ENCODE results near the gene NUP214. TPM values are rescaled to one million over a fixed set of nuclear protein-coding genes. Genes with fewer than 3 reads are reported as not detected.

The NUP214 gene
- total RNA-seq, 2 donors from 2014 or later: 29.5 to 31.6 TPM

DNA sequence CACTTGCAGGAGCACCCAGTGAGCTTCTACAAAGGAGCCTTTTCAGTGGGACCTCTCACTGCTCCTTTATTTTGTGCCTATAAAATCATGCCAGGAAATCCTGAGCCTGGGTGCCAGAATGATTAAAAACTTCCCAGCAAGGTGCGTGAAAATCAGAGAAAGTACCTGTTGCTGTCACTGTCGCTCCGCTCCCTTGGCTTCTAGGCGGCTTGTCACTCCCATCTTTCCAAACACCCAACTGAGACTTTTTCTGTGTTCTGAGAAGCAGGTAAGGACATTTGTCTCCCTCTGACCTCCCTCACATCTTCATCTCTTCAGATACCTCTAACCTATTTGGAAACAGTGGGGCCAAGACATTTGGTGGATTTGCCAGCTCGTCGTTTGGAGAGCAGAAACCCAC lies 97.1 kb downstream of the NUP214 start:
- TF ChIP-seq, protein P1, sequence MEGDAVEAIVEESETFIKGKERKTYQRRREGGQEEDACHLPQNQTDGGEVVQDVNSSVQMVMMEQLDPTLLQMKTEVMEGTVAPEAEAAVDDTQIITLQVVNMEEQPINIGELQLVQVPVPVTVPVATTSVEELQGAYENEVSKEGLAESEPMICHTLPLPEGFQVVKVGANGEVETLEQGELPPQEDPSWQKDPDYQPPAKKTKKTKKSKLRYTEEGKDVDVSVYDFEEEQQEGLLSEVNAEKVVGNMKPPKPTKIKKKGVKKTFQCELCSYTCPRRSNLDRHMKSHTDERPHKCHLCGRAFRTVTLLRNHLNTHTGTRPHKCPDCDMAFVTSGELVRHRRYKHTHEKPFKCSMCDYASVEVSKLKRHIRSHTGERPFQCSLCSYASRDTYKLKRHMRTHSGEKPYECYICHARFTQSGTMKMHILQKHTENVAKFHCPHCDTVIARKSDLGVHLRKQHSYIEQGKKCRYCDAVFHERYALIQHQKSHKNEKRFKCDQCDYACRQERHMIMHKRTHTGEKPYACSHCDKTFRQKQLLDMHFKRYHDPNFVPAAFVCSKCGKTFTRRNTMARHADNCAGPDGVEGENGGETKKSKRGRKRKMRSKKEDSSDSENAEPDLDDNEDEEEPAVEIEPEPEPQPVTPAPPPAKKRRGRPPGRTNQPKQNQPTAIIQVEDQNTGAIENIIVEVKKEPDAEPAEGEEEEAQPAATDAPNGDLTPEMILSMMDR (IDR thresholded peaks at IDR 0.05): no peak
- H3K27ac ChIP-seq: no peak overlapping the region
- peaks cover 4% of the 10 kb centered on the region for H3K36me3 ChIP-seq
- H3K4me1 ChIP-seq: peaks cover 0 to 15% of the 10 kb centered on the region in 2 donors
- H3K4me3 ChIP-seq: no peak overlapping the region
- H3K27me3 ChIP-seq: no peaks in the 10 kb centered on the region
- DNase-seq (ENCODE audit: low spot score): no peak
- H3K9me3 ChIP-seq: no peaks in the 10 kb centered on the region

DNA sequence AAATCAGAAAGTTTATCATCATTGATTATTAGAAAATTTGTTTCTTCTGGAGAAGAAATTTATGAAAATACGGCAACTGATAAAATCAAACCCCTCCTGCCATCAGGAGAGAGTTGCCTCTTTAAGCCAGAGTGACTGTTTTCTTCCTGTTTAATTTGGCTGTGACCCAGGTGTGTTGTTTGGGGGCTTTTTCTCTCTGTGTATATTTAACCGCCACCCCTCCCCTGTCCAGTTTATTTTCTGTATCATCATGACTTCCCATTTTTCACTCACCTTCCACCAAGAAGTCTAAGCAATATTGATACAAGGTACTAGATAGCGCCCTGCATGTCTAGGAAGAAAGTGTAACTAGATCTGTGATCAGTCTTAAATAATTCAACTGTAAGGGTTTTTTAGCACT lies 100.8 kb downstream of the NUP214 start:
- Histone ChIP-seq H3K4me3 (no peak overlapping the region), H3K36me3 (peaks cover 10% of the 10 kb centered on the region), H3K4me1 (peaks cover 0 to 15% of the 10 kb centered on the region in 2 donors), H3K27ac (no peak overlapping the region), H3K27me3 (no peaks in the 10 kb centered on the region), H3K9me3 (no peaks in the 10 kb centered on the region)
- TF ChIP-seq, protein P1 (IDR thresholded peaks at IDR 0.05): no peak
- no peak for DNase-seq (ENCODE audit: low spot score)

DNA sequence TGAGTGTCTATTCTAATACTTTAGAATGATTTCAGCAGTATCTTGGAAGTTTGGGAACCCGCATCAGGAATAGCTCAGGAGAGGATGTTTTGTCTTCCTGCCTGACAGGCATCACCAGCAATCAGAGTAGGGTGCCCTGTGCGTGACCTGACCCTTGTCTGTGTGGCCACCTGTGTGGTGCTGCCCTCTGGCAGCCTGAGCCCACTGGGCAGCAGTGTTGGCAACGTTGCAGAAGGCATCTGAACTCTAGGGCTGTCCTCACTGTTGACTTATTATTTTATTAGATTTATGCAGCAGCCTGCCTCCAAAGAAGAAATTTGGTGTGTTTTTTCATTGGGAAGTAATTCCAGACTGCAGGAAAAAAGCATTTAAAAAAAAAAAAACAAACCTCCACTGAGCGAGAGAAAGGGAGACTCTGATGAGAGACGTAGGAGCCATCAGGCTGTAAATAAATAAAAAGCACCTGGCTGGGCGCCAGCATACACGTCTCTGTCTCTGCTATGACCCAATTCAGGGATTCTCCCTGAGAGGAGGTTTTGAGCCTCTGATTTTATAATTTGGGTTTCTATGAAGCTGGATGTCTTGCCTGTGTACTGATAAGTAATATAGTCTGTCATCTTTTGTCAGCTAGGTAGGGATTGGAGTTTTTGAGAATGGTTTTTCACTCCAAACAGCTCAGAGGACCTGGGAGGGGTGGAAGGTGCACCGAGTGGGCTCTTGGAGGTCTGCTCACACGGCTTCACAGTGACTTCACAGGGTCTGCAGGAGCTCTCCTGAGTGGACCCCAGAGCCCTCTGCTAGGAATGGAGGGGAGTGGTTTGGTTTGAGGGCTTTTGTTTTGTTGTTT lies 101.9 kb downstream of the NUP214 start:
- peaks cover 17% of the 10 kb centered on the region for H3K36me3 ChIP-seq
- no peak overlapping the region for H3K27ac ChIP-seq
- TF ChIP-seq, protein P1 (IDR thresholded peaks at IDR 0.05): no peak
- H3K4me3 ChIP-seq: no peak overlapping the region
- peaks cover 0 to 15% of the 10 kb centered on the region in 2 donors for H3K4me1 ChIP-seq
- no peaks in the 10 kb centered on the region for H3K9me3 ChIP-seq
- DNase-seq (ENCODE audit: low spot score): no peak
- H3K27me3 ChIP-seq: no peaks in the 10 kb centered on the region

DNA sequence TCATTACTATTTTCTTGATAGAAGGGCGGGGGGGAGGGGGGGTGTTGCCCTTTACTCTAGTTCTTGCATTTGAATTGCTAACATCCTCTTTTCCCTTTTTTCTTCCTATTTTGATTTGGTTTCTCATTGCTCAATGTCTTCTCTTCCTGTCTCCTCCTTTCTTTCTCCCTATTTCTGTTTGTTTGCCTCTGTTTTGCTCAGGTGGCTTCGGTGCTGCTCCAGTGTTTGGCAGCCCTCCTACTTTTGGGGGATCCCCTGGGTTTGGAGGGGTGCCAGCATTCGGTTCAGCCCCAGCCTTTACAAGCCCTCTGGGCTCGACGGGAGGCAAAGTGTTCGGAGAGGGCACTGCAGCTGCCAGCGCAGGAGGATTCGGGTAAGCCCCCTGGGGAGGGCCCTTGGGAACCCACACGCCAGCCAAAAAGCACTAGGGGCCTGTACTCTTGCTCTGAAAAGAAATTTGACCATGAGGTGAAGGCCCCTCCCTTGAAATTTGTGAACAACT lies 102.6 kb downstream of the NUP214 start:
- Histone ChIP-seq H3K36me3 (peaks cover 17% of the 10 kb centered on the region), H3K27me3 (no peaks in the 10 kb centered on the region), H3K27ac (peak overlapping the region; percentile 11 to 37), H3K9me3 (no peaks in the 10 kb centered on the region), H3K4me3 (peak overlapping the region; percentile 3 to 8), H3K4me1 (peaks cover 0 to 15% of the 10 kb centered on the region in 2 donors)
- TF ChIP-seq, protein P1 (IDR thresholded peaks at IDR 0.05): no peak
- DNase-seq (ENCODE audit: low spot score): no peak

DNA sequence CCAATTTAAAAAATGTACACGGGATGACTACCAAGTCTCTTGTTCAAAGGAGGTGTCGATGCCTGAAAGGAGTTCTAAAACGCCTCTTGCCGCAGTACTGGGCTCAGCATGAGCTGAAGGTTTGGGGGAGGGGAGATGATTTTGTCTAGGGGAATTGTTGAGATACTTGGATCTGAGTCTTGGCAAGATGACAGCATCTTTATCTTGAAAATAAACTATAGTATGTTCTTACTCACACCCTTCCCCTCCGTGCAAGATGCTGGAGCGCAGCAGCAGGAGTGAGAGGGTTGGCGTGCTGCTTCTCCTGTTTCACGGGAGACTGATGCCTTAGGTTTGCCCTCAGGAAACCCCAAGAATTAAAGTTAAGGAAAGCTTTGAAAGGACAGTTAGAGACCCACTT lies 103.6 kb downstream of the NUP214 start:
- Histone ChIP-seq H3K36me3 (peaks cover 25% of the 10 kb centered on the region), H3K4me1 (peaks cover 0 to 23% of the 10 kb centered on the region in 2 donors), H3K27ac (no peak overlapping the region), H3K4me3 (peak overlapping the region in 1 of 2 donors; percentile 8), H3K27me3 (no peaks in the 10 kb centered on the region), H3K9me3 (no peaks in the 10 kb centered on the region)
- TF ChIP-seq, protein P1 (IDR thresholded peaks at IDR 0.05): no peak
- no peak for DNase-seq (ENCODE audit: low spot score)
